RPMI8226 (cell line): ENCODE data around the gene FGFR1OP2.
"Not testable (repeated sequence)": the region's sequence is repeated elsewhere in the genome, so short reads cannot be mapped to it uniquely, and the experiment has no call there.

Experiments used
- DNase-seq: peaks from one replicate; pipeline ENCODE4 v3.0.0-alpha.2; 2015

Gene FGFR1OP2

DNA sequence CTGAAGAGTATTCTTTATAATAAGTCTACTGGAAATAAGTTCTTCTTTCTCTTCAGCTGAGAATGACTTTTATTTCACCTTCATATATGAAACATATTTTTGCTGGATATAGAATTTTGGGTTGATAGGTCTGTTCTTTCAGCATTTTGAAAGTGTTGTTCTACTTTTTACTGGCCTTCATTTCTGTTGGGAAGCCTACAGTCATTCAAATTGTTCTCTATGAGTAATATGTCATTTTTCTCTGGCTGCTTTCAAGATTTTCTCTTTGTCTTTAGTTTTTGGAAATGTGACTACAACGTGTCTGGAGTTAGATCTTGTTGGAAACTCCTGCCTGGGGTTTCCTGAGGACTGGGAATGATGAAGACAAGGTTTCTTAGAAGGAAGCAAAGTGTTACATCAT is 10.0 kb downstream of the FGFR1OP2 start:
- DNase-seq: no peak

DNA sequence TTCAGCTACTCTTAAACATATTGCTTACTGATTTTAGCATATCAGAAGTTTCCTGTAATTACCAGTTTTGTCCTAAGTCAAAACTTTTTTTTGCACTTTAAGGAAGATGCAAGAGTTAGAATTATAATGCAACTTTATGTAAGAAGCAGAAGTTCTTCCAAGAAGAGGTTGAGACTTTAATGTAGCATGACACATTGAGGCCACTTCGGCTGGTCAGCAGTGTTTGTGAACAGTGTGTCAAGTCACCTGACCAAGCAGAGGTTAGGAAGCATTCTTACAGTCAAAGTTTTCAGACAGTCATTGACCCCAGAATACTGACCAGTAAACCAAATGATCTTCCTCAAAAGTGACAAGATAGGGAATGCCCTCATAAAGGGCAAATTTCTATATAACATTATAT is 15.2 kb downstream of the FGFR1OP2 start:
- no peak for DNase-seq

GRCh38 chr12:26954027-26954426 is 15.8 kb downstream of the FGFR1OP2 start:
- no peak for DNase-seq

DNA sequence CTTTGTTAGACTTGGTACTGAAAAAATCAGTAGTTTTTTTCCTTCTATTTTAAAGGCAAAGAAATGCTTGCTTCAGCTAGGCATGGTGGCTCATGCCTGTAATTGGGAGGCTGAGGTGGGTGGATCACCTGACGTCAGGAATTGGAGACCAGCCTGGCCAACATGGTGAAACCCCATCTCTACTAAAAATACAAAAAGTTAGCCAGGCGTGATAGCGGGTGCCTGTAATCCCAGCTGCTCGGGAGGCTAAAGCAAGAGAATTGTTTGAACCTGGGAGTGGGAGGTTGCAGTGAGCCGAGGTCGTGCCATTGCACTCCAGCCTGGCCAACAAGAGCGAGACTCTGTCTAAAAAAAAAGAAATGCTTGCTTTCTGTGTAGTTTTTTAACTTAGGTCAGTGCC is 23.1 kb downstream of the FGFR1OP2 start:
- DNase-seq: not testable (repeated sequence)

DNA sequence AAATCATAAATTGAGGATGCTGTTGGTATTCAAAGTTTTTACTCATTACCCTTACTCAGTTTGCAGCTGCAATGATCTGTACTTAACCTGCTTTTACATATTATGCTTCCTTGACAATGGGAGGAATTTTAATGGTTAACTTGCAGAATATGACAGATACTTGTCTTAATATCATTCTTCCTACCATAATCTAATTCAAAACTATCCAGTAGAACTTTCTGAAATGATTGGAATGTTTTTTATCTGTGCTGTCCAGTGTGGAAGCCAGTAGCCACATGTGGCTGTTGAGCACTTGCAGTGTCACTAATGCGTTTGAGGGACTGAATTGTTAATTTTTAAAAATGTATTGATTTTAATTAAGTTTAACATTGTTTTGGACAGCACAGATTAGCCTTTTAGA is 23.5 kb downstream of the FGFR1OP2 start:
- DNase-seq: no peak

DNA sequence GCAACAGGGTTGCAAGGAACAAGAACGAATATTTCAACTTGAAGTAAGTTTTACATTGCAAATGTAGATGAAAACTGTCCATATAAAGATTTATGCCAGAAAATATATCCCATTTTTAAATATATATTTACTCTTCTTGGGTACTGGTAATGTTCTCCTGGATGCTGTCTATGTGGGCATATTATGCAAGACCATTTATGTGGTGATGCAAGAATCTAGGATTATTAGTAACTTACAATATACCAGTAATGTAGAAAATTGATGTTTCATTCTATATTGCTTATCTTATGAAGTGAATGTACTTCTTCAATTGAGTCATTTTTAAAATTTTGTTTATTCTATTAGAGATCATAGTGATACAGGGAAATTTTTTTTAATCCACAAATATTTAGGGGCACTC is 25.1 kb downstream of the FGFR1OP2 start:
- DNase-seq: no peak

GRCh38 chr12:26966842-26967241 is 28.6 kb downstream of the FGFR1OP2 start:
- no peak for DNase-seq

DNA sequence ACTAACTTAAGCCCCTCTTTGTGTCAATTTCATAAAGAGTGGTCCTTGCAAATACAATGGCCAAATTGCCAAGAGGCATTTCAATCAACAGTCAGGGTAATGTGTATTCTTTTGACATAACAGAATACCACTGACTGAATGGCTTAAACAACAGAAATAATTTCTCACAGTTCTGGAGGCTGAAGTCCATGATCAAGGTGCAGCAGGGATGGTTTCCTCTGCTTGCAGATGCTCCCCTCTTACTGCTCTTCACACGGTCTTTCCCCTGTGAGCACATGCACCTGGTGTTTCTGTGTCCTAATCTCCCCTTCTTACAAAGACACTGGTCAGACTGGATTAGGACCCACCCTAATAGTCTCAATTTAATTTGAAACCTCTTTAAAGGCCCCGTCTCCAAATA is 31.9 kb downstream of the FGFR1OP2 start:
- no peak for DNase-seq

GRCh38 chr12:26971963-26972362 is 33.7 kb downstream of the FGFR1OP2 start:
- no peak for DNase-seq

GRCh38 chr12:26976687-26977086 is 38.4 kb downstream of the FGFR1OP2 start:
- DNase-seq: no peak

DNA sequence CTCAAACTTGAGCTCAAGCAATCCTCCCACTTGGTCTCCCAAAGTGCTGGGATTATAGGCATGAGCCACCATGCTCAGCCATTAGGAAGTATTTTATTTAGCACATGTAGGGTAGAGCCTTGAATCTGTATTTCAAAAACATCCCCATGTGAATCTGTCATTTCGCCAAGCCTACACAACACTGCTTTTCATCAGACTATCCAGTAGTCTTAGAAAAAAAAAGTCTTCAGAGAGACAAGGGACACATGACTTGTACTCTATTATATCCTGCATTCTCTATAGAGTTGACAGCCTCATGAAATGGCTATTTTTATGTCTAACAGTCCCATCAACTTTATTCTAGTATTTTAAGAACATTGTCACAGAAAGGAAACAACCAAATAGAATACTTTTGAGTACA is 40.5 kb downstream of the FGFR1OP2 start:
- DNase-seq: no peak

DNA sequence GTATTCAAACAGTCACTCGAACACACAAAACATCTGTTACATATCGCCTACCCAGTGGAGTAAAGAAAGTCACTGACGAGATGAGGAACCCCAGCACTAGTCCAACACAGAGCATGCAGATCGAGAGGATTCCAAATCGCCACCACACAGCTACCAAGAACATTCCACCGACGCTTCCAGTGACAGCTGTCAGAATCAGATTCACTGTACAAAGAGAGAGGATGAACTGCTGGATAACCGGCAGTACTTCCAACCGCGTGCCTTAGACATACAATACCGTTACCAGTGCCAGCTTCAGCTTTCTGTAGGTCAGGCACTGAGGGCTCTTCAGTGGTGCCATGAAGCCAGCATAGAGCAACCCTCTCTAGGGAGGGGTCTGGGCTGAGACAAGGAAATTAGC is 41.5 kb downstream of the FGFR1OP2 start:
- DNase-seq: no peak

DNA sequence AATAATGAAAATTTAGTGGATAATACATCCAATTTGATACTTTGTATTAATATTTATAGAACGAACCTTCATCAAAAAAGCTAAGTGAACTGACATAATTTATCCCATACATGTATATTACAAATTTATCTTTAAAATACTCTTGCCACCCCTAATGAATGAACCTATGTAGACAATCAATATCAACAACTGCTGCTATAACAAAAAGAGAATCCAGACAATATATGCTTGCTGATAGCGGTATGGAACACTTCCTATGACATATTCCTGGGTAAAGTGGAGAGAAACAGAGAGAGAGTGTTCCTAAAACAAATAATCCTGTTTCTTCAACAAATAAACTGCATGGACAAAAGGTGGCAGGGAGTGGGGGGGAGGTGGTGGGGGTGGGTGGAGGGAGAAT is 44.6 kb downstream of the FGFR1OP2 start:
- no peak for DNase-seq

DNA sequence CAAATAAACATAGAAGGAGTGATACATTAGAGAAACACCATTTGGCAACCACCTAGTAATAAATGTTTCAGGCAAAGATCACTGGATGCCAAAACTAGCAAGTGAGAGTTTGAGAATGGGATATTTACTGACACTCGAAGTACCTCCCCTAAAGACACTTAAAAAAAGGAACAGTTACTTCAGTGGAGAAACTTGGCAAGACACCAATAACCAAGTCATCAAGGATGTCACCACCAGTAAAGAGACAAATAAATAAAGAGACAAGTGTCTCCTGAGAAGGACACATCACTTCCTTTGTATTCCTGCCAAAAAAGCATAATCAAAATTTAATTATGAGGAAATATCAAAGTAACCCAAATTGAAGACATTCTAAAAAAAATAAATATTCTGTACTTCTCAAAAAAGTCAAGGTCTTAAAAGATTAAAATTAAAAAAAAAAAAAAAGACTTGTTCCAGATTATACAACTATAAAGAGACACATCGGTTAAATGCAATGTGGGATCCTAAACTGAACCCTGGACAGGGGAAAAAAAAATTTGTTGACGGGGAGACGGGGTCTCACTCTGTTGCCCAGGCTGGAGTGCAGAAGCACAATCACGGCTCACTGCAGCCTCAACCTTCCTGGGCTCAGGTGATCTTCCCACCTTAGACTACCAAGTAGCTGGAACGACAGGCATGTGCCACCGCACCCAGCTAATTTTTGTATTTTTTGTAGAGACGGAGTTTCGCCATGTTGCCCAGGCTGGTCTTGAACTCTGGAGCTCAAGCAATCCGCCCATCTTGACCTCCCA is 49.6 kb downstream of the FGFR1OP2 start:
- DNase-seq: peak; percentile 77

GRCh38 chr12:26988703-26989102 is 50.4 kb downstream of the FGFR1OP2 start:
- no peak for DNase-seq

DNA sequence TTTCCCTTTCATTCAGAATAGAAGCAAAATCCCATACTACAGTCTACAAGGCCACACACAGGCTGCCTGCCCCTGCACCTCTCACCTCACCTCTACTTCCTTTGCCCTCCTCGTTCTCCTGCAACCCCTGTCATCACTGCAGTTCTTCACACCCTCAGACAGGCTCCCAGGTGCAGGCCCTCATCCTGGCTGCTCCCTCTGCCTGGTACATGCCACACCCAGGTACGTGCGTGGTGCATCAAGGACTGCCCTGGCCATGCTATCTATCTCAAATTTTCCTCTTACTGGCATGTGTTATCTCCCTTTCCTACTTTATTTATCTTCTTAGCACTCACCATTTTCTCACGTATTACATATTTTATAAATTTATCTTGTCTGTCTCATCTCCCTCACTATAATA is 51.6 kb downstream of the FGFR1OP2 start:
- no peak for DNase-seq

- DNase-seq: no peak
Observed at GRCh38 chr12:26991826-26992225, 53.6 kb downstream of the FGFR1OP2 start.

DNA sequence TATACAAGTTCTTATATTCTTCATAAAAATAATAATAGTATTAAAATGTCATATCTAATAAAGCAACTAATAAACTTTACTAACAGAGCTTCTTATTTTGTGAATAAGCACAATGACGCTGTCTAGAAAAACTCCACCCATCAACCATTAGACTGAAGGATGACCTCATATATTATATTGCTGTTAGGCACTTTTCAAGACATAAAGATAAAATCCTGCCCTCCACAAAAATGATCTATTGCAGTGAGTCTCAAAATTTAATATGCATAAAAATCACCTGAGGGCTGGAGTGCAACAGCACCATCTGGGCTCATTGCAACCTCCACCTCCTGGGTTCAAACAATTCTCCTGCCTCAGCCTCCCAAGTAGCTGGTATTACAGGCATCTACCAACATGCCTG is 55.8 kb downstream of the FGFR1OP2 start:
- DNase-seq: no peak

DNA sequence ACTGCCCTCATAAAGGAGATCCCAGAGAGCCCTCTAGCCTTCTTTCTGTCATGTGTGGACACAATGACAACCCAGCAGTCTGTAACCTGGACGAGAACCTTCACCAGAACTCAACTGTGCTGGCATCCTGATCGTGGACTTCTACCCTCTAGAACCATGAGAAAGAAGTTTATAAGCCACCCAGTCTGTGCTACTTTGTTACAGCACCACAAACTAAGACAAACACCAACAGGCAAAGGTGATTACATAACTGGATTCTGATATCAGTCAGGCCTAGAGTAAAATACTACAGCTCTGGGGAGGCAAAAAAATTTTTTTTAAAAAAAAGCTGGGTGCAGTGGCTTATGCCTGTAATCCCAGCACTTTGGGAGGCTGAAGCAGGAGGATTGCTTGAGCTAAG is 57.4 kb downstream of the FGFR1OP2 start:
- DNase-seq: no peak

GRCh38 chr12:26997003-26997402 is 58.7 kb downstream of the FGFR1OP2 start:
- no peak for DNase-seq

GRCh38 chr12:27000961-27001360 is 62.7 kb downstream of the FGFR1OP2 start:
- no peak for DNase-seq

- DNase-seq: no peak
Observed at GRCh38 chr12:27001663-27002062, 63.4 kb downstream of the FGFR1OP2 start.

DNA sequence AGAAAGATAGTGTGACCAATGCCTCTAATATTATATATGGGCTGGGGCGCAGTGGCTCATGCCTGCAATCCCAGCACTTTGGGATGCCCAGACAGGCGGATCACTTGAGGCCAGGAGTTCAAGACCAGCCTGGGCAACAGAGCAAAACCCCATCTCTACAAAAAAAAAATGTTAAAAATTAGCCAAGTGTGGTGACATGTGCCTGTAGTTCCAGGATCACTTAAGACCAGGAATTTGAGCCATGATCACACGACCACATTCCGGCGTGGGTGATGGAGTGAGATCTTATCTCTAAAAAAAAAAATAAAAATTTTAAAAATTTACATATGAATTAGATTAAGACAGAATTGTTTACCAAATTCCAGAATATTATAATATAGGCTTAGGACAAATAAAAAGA is 63.9 kb downstream of the FGFR1OP2 start:
- DNase-seq: no peak

DNA sequence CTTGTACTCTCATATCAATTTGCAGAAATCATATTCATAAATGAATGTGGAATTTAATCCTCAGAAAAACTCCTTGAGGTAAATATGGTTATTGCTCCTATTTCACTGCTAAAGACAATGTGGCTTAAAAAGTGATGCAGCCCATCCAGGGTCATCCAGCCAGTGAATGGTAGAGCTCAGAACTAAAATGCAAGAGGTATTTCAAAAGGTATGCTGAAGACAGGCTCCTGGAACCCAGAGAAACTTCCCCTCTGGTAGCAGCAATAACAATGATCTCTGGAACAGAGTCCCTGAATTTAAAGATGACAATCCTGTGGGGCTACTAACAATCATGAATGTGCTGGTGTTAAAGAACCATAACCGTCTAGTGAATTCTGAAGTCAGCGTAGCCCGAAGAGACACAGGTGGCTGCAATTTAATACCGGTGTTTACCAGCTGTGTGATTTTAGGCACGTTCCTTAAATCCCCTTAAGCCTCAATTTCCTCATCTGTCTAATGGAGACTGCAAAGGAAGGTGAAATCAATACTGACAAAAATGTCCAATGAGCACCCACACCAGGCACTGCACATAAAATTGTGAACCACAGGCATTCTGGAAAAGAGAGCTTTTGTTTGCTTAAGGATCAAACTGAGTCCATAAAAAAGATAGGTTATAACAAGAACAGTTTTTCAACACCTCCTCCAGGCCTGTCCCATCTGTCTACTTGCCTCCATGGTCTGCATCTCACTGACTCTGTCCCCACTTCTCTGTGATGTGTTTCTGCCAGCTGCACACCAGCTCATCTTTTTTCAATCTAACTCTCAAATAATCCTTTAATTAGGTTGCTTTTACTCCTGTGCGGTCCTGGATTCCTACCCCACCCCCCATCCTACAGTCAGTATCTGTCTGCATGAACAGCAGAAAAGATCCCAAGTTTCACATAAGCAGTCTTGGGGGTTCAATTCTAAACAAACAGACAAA is 65.4 kb downstream of the FGFR1OP2 start:
- DNase-seq: no peak
